HepG2 (cell line): ENCODE results near the gene UBE2O. TPM values are rescaled to one million over a fixed set of nuclear protein-coding genes. Genes with fewer than 3 reads are reported as not detected.
A peak's percentile ranks its signal among the peaks of the same experiment; 100 is the strongest.

ENCODE experiments used
- FOXA3 ChIP-seq: IDR thresholded peaks from 2 replicates; pipeline ENCODE4 v1.6.1; 2016; ENCODE audit warnings: missing genetic modification reagents, missing compliant biosample characterization
- RXRB ChIP-seq: IDR thresholded peaks from 2 replicates; pipeline ENCODE4 v1.6.1; 2016; ENCODE audit warnings: borderline replicate concordance, missing genetic modification reagents, missing compliant biosample characterization
- SMYD3 ChIP-seq: sonication (generic); formaldehyde crosslinking; IDR thresholded peaks from 2 replicates; pipeline ENCODE4 v1.8.1; 2023; ENCODE audit warnings: mild to moderate bottlenecking, missing genetic modification reagents
- ZNF121 ChIP-seq: sonication (generic); formaldehyde crosslinking; IDR thresholded peaks from 2 replicates; pipeline ENCODE4 v1.5.0; 2020; ENCODE audit warnings: mild to moderate bottlenecking, missing genetic modification reagents
- ZNF138 ChIP-seq: sonication (generic); formaldehyde crosslinking; IDR thresholded peaks from 2 replicates; pipeline ENCODE4 v1.5.0; 2020; ENCODE audit warnings: mild to moderate bottlenecking, low read depth, missing genetic modification reagents
- ZNF180 ChIP-seq: sonication (generic); formaldehyde crosslinking; IDR thresholded peaks from 2 replicates; pipeline ENCODE4 v1.4.0; 2020; ENCODE audit warnings: low read depth, missing genetic modification reagents, borderline replicate concordance
- ZNF317 ChIP-seq: sonication (generic); formaldehyde crosslinking; IDR thresholded peaks from 2 replicates; pipeline ENCODE4 v1.5.0; 2020; ENCODE audit warnings: mild to moderate bottlenecking, missing genetic modification reagents
- ZNF33A ChIP-seq: sonication (generic); formaldehyde crosslinking; IDR thresholded peaks from 2 replicates; pipeline ENCODE4 v1.5.1; 2020; ENCODE audit warnings: missing genetic modification reagents, mild to moderate bottlenecking, moderate library complexity, borderline replicate concordance
- ZNF567 ChIP-seq: sonication (generic); formaldehyde crosslinking; IDR thresholded peaks from 2 replicates; pipeline ENCODE4 v1.8.1; 2023; ENCODE audit warnings: mild to moderate bottlenecking, missing genetic modification reagents, borderline replicate concordance
- ZNF782 ChIP-seq: sonication (generic); formaldehyde crosslinking; IDR thresholded peaks from 2 replicates; pipeline ENCODE4 v1.4.0; 2020; ENCODE audit warnings: missing genetic modification reagents, mild to moderate bottlenecking, borderline replicate concordance
- polyA plus RNA-seq, 8 experiments: library from polyadenylated mRNA; depleted of rRNA in 3 of 8; stranded (reverse) in 7 of 8; unstranded in 1 of 8; fragments of >200 nt; fragmentation: Illumina TruSeq in 4 of 8; extraction: Trizol in 4 of 8; gene quantifications; 2 replicates each; pipeline versions ENCODE4 v1.2.1 to v1.2.3, GENCODE V29; 2011 to 2016; ENCODE audit warnings: low read depth in 4 of 8, missing spikeins in 1 of 8, mixed read lengths in 1 of 8; ENCODE audit not compliant: insufficient read depth in 1 of 8
- total RNA-seq, 5 experiments: library from RNA; depleted of rRNA; stranded (reverse); fragments of >200 nt; fragmentation: Illumina TruSeq; extraction: Trizol; gene quantifications; 2 replicates each; pipeline ENCODE4 v1.2.3, GENCODE V29; 2016; ENCODE audit warnings: low read depth in 1 of 5
- TF ChIP-seq, protein P1 (sequence below): IDR thresholded peaks from 2 replicates; pipeline ENCODE4 v1.6.1; 2016; ENCODE audit warnings: mild to moderate bottlenecking
- TF ChIP-seq, protein P2 (sequence below): sonication (generic); formaldehyde crosslinking; IDR thresholded peaks from 2 replicates; pipeline ENCODE4 v1.5.0; 2020; ENCODE audit warnings: mild to moderate bottlenecking, missing genetic modification reagents
- TF ChIP-seq, protein P3 (sequence below): sonication (generic); formaldehyde crosslinking; IDR thresholded peaks from 2 replicates; pipeline ENCODE4 v1.4.0; 2020; ENCODE audit warnings: missing genetic modification reagents; ENCODE audit errors: not compliant biosample characterization
- TF ChIP-seq, protein P4 (sequence below): sonication (generic); formaldehyde crosslinking; IDR thresholded peaks from 2 replicates; pipeline ENCODE4 v1.4.0; 2020; ENCODE audit warnings: missing genetic modification reagents
- TF ChIP-seq, protein P5 (sequence below): sonication (generic); formaldehyde crosslinking; IDR thresholded peaks from 2 replicates; pipeline ENCODE4 v1.4.0; 2020; ENCODE audit warnings: low read depth, missing genetic modification reagents
- TF ChIP-seq, protein P6 (sequence below): sonication (generic); formaldehyde crosslinking; IDR thresholded peaks from 2 replicates; pipeline ENCODE4 v1.4.0; 2020; ENCODE audit warnings: missing genetic modification reagents

Gene UBE2O
- total and polyA plus RNA-seq, 2 of the 13 experiments (the other 11 are each of a cell fraction or from before 2014, with no cell fraction given) = 21.5 to 23.5 TPM

DNA sequence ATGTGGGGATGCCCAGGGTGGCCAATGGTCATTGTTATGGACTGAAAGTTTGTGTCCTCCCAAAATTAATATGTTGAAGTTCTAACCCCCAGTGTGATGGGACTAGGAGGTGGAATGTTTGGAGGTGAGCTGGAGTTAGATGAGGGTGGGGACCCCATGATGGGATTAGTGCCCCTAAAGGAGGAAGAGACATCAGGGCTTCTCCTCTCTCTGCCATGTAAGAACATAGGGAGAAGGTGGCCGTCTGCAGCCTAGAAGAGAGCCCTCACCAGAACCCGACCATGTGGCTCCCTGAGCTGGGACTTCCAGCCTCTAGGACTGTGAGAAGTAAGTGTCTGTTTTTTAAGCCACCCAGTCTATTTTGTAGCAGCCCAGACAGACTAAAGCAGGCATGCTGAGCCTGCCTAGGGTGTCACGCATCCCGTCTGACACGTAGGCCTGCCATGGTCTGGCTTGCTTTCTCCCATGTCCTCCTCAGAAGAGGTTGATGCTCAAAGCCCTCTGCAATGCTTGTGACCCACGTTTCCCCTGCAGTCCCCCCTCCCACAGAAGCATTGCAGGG lies 95.3 kb downstream of the UBE2O start (continued):
- TF ChIP-seq ZNF33A (CRISPR knock-in tag) = no peak
- TF ChIP-seq, protein P1, sequence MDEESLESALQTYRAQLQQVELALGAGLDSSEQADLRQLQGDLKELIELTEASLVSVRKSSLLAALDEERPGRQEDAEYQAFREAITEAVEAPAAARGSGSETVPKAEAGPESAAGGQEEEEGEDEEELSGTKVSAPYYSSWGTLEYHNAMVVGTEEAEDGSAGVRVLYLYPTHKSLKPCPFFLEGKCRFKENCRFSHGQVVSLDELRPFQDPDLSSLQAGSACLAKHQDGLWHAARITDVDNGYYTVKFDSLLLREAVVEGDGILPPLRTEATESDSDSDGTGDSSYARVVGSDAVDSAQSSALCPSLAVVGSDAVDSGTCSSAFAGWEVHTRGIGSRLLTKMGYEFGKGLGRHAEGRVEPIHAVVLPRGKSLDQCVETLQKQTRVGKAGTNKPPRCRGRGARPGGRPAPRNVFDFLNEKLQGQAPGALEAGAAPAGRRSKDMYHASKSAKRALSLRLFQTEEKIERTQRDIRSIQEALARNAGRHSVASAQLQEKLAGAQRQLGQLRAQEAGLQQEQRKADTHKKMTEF (CRISPR knock-in tag) = peak; percentile 36; the same call in 1 of the 2 replicates
- TF ChIP-seq, protein P2, sequence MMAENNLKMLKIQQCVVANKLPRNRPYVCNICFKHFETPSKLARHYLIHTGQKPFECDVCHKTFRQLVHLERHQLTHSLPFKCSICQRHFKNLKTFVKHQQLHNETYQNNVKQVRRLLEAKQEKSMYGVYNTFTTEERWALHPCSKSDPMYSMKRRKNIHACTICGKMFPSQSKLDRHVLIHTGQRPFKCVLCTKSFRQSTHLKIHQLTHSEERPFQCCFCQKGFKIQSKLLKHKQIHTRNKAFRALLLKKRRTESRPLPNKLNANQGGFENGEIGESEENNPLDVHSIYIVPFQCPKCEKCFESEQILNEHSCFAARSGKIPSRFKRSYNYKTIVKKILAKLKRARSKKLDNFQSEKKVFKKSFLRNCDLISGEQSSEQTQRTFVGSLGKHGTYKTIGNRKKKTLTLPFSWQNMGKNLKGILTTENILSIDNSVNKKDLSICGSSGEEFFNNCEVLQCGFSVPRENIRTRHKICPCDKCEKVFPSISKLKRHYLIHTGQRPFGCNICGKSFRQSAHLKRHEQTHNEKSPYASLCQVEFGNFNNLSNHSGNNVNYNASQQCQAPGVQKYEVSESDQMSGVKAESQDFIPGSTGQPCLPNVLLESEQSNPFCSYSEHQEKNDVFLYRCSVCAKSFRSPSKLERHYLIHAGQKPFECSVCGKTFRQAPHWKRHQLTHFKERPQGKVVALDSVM (CRISPR knock-in tag) = no peak
- TF ChIP-seq ZNF317 = no peak
- TF ChIP-seq ZNF782 = no peak
- TF ChIP-seq RXRB (CRISPR knock-in tag) = no peak
- TF ChIP-seq, protein P3, sequence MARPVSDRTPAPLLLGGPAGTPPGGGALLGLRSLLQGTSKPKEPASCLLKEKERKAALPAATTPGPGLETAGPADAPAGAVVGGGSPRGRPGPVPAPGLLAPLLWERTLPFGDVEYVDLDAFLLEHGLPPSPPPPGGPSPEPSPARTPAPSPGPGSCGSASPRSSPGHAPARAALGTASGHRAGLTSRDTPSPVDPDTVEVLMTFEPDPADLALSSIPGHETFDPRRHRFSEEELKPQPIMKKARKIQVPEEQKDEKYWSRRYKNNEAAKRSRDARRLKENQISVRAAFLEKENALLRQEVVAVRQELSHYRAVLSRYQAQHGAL = no peak
- TF ChIP-seq ZNF138 (CRISPR knock-in tag) = no peak
- TF ChIP-seq ZNF567 (CRISPR knock-in tag) = no peak
- no peak for TF ChIP-seq ZNF121
- TF ChIP-seq, protein P4, sequence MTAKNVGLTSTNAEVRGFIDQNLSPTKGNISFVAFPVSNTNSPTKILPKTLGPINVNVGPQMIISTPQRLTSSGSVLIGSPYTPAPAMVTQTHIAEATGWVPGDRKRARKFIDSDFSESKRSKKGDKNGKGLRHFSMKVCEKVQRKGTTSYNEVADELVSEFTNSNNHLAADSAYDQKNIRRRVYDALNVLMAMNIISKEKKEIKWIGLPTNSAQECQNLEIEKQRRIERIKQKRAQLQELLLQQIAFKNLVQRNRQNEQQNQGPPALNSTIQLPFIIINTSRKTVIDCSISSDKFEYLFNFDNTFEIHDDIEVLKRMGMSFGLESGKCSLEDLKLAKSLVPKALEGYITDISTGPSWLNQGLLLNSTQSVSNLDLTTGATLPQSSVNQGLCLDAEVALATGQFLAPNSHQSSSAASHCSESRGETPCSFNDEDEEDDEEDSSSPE = no peak
- TF ChIP-seq, protein P5, sequence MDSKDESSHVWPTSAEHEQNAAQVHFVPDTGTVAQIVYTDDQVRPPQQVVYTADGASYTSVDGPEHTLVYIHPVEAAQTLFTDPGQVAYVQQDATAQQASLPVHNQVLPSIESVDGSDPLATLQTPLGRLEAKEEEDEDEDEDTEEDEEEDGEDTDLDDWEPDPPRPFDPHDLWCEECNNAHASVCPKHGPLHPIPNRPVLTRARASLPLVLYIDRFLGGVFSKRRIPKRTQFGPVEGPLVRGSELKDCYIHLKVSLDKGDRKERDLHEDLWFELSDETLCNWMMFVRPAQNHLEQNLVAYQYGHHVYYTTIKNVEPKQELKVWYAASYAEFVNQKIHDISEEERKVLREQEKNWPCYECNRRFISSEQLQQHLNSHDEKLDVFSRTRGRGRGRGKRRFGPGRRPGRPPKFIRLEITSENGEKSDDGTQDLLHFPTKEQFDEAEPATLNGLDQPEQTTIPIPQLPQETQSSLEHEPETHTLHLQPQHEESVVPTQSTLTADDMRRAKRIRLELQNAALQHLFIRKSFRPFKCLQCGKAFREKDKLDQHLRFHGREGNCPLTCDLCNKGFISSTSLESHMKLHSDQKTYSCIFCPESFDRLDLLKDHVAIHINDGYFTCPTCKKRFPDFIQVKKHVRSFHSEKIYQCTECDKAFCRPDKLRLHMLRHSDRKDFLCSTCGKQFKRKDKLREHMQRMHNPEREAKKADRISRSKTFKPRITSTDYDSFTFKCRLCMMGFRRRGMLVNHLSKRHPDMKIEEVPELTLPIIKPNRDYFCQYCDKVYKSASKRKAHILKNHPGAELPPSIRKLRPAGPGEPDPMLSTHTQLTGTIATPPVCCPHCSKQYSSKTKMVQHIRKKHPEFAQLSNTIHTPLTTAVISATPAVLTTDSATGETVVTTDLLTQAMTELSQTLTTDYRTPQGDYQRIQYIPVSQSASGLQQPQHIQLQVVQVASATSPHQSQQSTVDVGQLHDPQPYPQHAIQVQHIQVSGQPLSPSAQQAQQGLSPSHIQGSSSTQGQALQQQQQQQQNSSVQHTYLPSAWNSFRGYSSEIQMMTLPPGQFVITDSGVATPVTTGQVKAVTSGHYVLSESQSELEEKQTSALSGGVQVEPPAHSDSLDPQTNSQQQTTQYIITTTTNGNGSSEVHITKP (CRISPR knock-in tag) = no peak
- TF ChIP-seq ZNF180 (CRISPR knock-in tag) = no peak
- no peak for TF ChIP-seq FOXA3
- TF ChIP-seq, protein P6, sequence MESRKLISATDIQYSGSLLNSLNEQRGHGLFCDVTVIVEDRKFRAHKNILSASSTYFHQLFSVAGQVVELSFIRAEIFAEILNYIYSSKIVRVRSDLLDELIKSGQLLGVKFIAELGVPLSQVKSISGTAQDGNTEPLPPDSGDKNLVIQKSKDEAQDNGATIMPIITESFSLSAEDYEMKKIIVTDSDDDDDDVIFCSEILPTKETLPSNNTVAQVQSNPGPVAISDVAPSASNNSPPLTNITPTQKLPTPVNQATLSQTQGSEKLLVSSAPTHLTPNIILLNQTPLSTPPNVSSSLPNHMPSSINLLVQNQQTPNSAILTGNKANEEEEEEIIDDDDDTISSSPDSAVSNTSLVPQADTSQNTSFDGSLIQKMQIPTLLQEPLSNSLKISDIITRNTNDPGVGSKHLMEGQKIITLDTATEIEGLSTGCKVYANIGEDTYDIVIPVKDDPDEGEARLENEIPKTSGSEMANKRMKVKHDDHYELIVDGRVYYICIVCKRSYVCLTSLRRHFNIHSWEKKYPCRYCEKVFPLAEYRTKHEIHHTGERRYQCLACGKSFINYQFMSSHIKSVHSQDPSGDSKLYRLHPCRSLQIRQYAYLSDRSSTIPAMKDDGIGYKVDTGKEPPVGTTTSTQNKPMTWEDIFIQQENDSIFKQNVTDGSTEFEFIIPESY (CRISPR knock-in tag) = no peak
- no peak for TF ChIP-seq SMYD3 (CRISPR knock-in tag)
